ENCODE measurements around the gene ACTN4. TPM values are rescaled to one million over a fixed set of nuclear protein-coding genes. Genes with fewer than 3 reads are reported as not detected.

ACTN4 gene
- total RNA-seq, 1 donor, result 280 TPM

- no peak for DNase-seq (ENCODE audit: low read depth)
- H3K4me3 ChIP-seq (ENCODE audit: low read depth, low read length), result no peak overlapping the region
- no peak for TF ChIP-seq CTCF (IDR thresholded peaks at IDR 0.05; ENCODE audit: insufficient read depth, low read length)
Measured at GRCh38 chr19:38617283-38617763, 30.1 kb upstream of the ACTN4 start.

GRCh38 chr19:38617764-38618589 is 29.5 kb upstream of the ACTN4 start, which contains the start of gene MAP4K1:
Gene MAP4K1, minus strand, starts transcription at chr19:38617953. Its CDS starts 58 bp downstream, at chr19:38617895.
- H3K4me3 ChIP-seq (ENCODE audit: low read depth, low read length), result peak within 1 kb of the TSS; percentile 82
- TF ChIP-seq CTCF (IDR thresholded peaks at IDR 0.05; ENCODE audit: insufficient read depth, low read length), result no peak
- no peak for DNase-seq (ENCODE audit: low read depth)

- DNase-seq (ENCODE audit: low read depth), result peak; percentile 98
- no peak for TF ChIP-seq CTCF (IDR thresholded peaks at IDR 0.05; ENCODE audit: insufficient read depth, low read length)
- H3K4me3 ChIP-seq (ENCODE audit: low read depth, low read length), result peak within 1 kb of the TSS; percentile 99
Measured at GRCh38 chr19:38618590-38619360, 28.7 kb upstream of the ACTN4 start, which contains the start of gene EIF3K. Gene EIF3K, plus strand, starts transcription at chr19:38619188. Its CDS starts 81 bp downstream, at chr19:38619269.

- no peak for TF ChIP-seq CTCF (IDR thresholded peaks at IDR 0.05; ENCODE audit: insufficient read depth, low read length)
- H3K4me3 ChIP-seq (ENCODE audit: low read depth, low read length), result peak overlapping the region; percentile 99
- DNase-seq (ENCODE audit: low read depth), result no peak
Measured at GRCh38 chr19:38619361-38620174, 27.9 kb upstream of the ACTN4 start.

GRCh38 chr19:38624822-38625221 is 22.6 kb upstream of the ACTN4 start:
- TF ChIP-seq CTCF (IDR thresholded peaks at IDR 0.05; ENCODE audit: insufficient read depth, low read length), result no peak
- no peak overlapping the region for H3K4me3 ChIP-seq (ENCODE audit: low read depth, low read length)
- DNase-seq (ENCODE audit: low read depth), result no peak

DNA sequence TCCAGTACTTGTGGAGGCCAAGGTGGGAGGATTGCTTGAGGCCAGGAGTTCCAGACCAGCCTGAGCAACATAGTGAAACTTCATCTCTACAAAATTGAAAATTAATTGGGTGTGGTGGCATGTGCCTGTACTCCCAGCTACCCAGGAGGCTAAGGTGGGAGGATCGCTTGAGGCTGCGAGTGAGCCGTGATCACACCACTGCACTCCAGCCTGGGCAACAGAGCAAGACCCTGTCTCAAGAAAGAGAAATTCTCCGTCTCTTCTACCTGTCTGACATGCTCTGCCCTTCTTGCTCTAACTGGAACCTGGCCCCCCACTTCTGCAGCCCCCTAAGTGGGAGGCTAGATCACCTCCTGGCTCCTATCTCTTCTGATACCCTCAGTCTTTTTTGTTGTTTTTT is 21.0 kb upstream of the ACTN4 start:
- no peak overlapping the region for H3K4me3 ChIP-seq (ENCODE audit: low read depth, low read length)
- DNase-seq (ENCODE audit: low read depth), result no peak
- TF ChIP-seq CTCF (IDR thresholded peaks at IDR 0.05; ENCODE audit: insufficient read depth, low read length), result no peak

All from fibroblast of the aortic adventitia (primary cell).